PC-9 (cell line): ENCODE data around the gene KLC1. TPM values are rescaled to one million over a fixed set of nuclear protein-coding genes. Genes with fewer than 3 reads are reported as not detected.

ENCODE experiments used
- BruUV-seq: library from RNA; stranded (reverse); fragments of 400-500 nt; replicated peaks from 2 replicates; lab custom pipeline; 2021; lab: Mats Ljungman, UMichigan
- CTCF ChIA-PET: fragments of 300-600 bp; sonication (Branson Sonifier 250); formaldehyde crosslinking; loops from one replicate; lab custom pipeline; 2022; ENCODE audit warnings: antibody characterized with exemption; lab: Charles Lee
- POLR2A ChIA-PET: fragments of 300-600 bp; sonication (Branson Sonifier 250); formaldehyde crosslinking; loops from one replicate; lab custom pipeline; 2022; ENCODE audit warnings: antibody characterized with exemption; ENCODE audit not compliant: unreplicated experiment; lab: Charles Lee
- DNase-seq, 2 experiments: peaks; one replicate each; pipeline versions ENCODE4 v3.0.0 to v3.0.0-alpha.2; 2015 to 2022; ENCODE audit warnings: mixed read lengths in 1 of 2
- H2AFZ ChIP-seq: fragments of 200-600 bp; sonication (generic); 2 replicates; pipeline ENCODE4 v1.8.1; 2017; ENCODE audit warnings: antibody characterized with exemption
- H3F3A ChIP-seq: fragments of 200-600 bp; sonication (generic); 2 replicates; pipeline ENCODE4 v1.8.1; 2017; ENCODE audit warnings: antibody characterized with exemption, mild to moderate bottlenecking, low read depth; ENCODE audit not compliant: insufficient read depth
- H3K27ac ChIP-seq: fragments of 200-600 bp; sonication (generic); 2 replicates; pipeline ENCODE4 v1.6.1; 2016; ENCODE audit warnings: mixed run types
- H3K27me3 ChIP-seq: fragments of 200-600 bp; sonication (generic); 2 replicates; pipeline ENCODE4 v1.6.1; 2016; ENCODE audit warnings: low read depth, mixed run types; ENCODE audit not compliant: insufficient read depth
- H3K36me3 ChIP-seq: fragments of 200-600 bp; sonication (generic); 2 replicates; pipeline ENCODE4 v1.6.1; 2016; ENCODE audit warnings: low read depth, mixed run types
- H3K4me1 ChIP-seq: fragments of 200-600 bp; sonication (generic); replicated peaks from 2 replicates; pipeline ENCODE4 v1.6.1; 2016; ENCODE audit warnings: mixed run types; ENCODE audit not compliant: insufficient read depth
- H3K4me2 ChIP-seq: fragments of 200-600 bp; sonication (generic); 2 replicates; pipeline ENCODE4 v1.6.1; 2017; ENCODE audit warnings: mixed run types
- H3K4me3 ChIP-seq: fragments of 200-600 bp; sonication (generic); 2 replicates; pipeline ENCODE4 v1.6.1; 2016; ENCODE audit warnings: mixed run types
- H3K79me2 ChIP-seq: fragments of 200-600 bp; sonication (generic); 2 replicates; pipeline ENCODE4 v1.6.1; 2017; ENCODE audit warnings: low read depth, mixed run types
- H3K9me2 ChIP-seq: fragments of 200-600 bp; sonication (generic); 2 replicates; pipeline ENCODE4 v1.8.1; 2017; ENCODE audit warnings: mild to moderate bottlenecking; ENCODE audit not compliant: insufficient read depth
- H3K9me3 ChIP-seq: fragments of 200-600 bp; sonication (generic); 2 replicates; pipeline ENCODE4 v1.8.1; 2016; ENCODE audit warnings: low read depth; ENCODE audit not compliant: insufficient read depth
- H4K20me1 ChIP-seq: fragments of 200-600 bp; sonication (generic); 2 replicates; pipeline ENCODE4 v1.8.1; 2017; ENCODE audit not compliant: insufficient read depth
- CTCF ChIP-seq: fragments of 200-600 bp; sonication (generic); conservative IDR thresholded peaks from 2 replicates; pipeline ENCODE4 v1.6.1; 2017; ENCODE audit warnings: mixed run types, antibody characterized with exemption, mild to moderate bottlenecking, moderate library complexity
- EZH2 ChIP-seq: fragments of 200-600 bp; sonication (generic); IDR thresholded peaks from 2 replicates; pipeline ENCODE4 v1.8.0; 2017; ENCODE audit warnings: antibody characterized with exemption, low read depth
- intact Hi-C: fragments of 100-400 bp; cut with micrococcal nuclease; formaldehyde crosslinking; loops from one replicate; pipeline ENCODE4 v1.10.0; 2022; ENCODE audit not compliant: unreplicated experiment
- total RNA-seq: library from RNA; stranded (reverse); gene quantifications from 2 replicates; pipeline ENCODE4 v1.2.3, GENCODE V29; 2021

The KLC1 gene
- total RNA-seq, 1 experiment from 2014 or later = 254 TPM

GRCh38 chr14:103611215-103611614 is 17.8 kb upstream of the KLC1 start:
- no peak for DNase-seq
- BruUV-seq = no TSS peak
- ChIA-PET POLR2A (no interaction called here), CTCF (interaction anchor here (1.1 kb wide), 1 partner anchor 17 kb away, joined by 3 read pairs; no protein-coding TSS in a partner anchor)
- H3K9me3 ChIP-seq = peaks cover 16% of the 10 kb centered on the region
- intact Hi-C loops = no loop called here
- no peak overlapping the region for H2AFZ ChIP-seq
- no peak for TF ChIP-seq EZH2
- TF ChIP-seq CTCF = no peak
- H3K79me2 ChIP-seq = no peaks in the 10 kb centered on the region
- no peaks in the 10 kb centered on the region for H3F3A ChIP-seq
- no peak overlapping the region for H3K27ac ChIP-seq
- no peaks in the 10 kb centered on the region for H3K9me2 ChIP-seq
- no peaks in the 10 kb centered on the region for H3K27me3 ChIP-seq
- no peaks in the 10 kb centered on the region for H3K36me3 ChIP-seq
- H3K4me1 ChIP-seq = no peaks in the 10 kb centered on the region
- no peak overlapping the region for H3K4me3 ChIP-seq
- no peaks in the 10 kb centered on the region for H4K20me1 ChIP-seq
- no peak overlapping the region for H3K4me2 ChIP-seq

- H3K9me2 ChIP-seq = no peaks in the 10 kb centered on the region
- CTCF ChIA-PET = interaction anchor here (0.6 to 1.2 kb wide), 6 partner anchors 9 to 195 kb away, joined by 3 to 7 read pairs (median 4); no protein-coding TSS in a partner anchor
Measured at GRCh38 chr14:103613517-103613916, 15.5 kb upstream of the KLC1 start.

GRCh38 chr14:103616635-103617300 is 12.2 kb upstream of the KLC1 start:
- TF ChIP-seq CTCF (no peak), EZH2 (no peak)
- Histone ChIP-seq H4K20me1 (no peaks in the 10 kb centered on the region), H3K4me3 (no peak overlapping the region), H3K9me3 (no peaks in the 10 kb centered on the region), H2AFZ (no peak overlapping the region), H3K27me3 (no peaks in the 10 kb centered on the region), H3K79me2 (no peaks in the 10 kb centered on the region), H3K27ac (no peak overlapping the region), H3K36me3 (no peaks in the 10 kb centered on the region), H3K4me1 (no peaks in the 10 kb centered on the region), H3F3A (0 out of 2 replicates have a peak, but pooled peaks cover 7% of the 10 kb centered on the region), H3K9me2 (no peaks in the 10 kb centered on the region), H3K4me2 (no peak overlapping the region)
- intact Hi-C loops = no loop called here
- no peak for DNase-seq
- CTCF ChIA-PET = interaction anchor here (0.6 to 0.8 kb wide), 3 partner anchors 13 to 64 kb away, joined by 3 to 4 read pairs (median 4); no protein-coding TSS in a partner anchor
- POLR2A ChIA-PET = no interaction called here
- no TSS peak for BruUV-seq

More at GRCh38 chr14:103613517-103613916, 15.5 kb upstream of the KLC1 start:
- Histone ChIP-seq H3K4me2 (no peak overlapping the region), H3K36me3 (no peaks in the 10 kb centered on the region), H3K4me1 (no peaks in the 10 kb centered on the region), H3K27ac (no peak overlapping the region), H3K4me3 (no peak overlapping the region), H3F3A (no peaks in the 10 kb centered on the region), H2AFZ (no peak overlapping the region), H4K20me1 (no peaks in the 10 kb centered on the region), H3K79me2 (no peaks in the 10 kb centered on the region), H3K27me3 (no peaks in the 10 kb centered on the region), H3K9me3 (peaks cover 16% of the 10 kb centered on the region)
- POLR2A ChIA-PET = no interaction called here
- no TSS peak for BruUV-seq
- intact Hi-C loops = no loop called here
- peak; percentile 96 for TF ChIP-seq CTCF
- no peak for TF ChIP-seq EZH2
- DNase-seq = peak; percentile 36 to 73
